Measurements from ENCODE around the gene AP4M1. TPM values are rescaled to one million over a fixed set of nuclear protein-coding genes. Genes with fewer than 3 reads are reported as not detected.
A peak's percentile ranks its signal among the peaks of the same experiment; 100 is the strongest.

AP4M1 gene
- total RNA-seq, 1 donor from 2014 or later: 22.6 TPM

GRCh38 chr7:100154651-100155491 lies 53.4 kb downstream of the AP4M1 start:
- Mint-ChIP-seq H3K4me3 (peak overlapping the region; percentile 74), H3K27me3 (ENCODE audit: low read depth) (no peaks in the 10 kb centered on the region), H3K4me1 (peaks cover 33% of the 10 kb centered on the region), H3K27ac (ENCODE audit: unreplicated experiment) (no peak overlapping the region), H3K36me3 (ENCODE audit: low read depth) (peaks cover 7% of the 10 kb centered on the region), H3K9me3 (no peaks in the 10 kb centered on the region)
- TF ChIP-seq CTCF (conservative IDR thresholded peaks at IDR 0.05): no peak
- DNase-seq (ENCODE audit: low read depth, low spot score): no peak

- Mint-ChIP-seq H3K4me1 (peaks cover 27% of the 10 kb centered on the region), H3K27me3 (ENCODE audit: low read depth) (no peaks in the 10 kb centered on the region), H3K4me3 (peak overlapping the region; percentile 93), H3K36me3 (ENCODE audit: low read depth) (peaks cover 3% of the 10 kb centered on the region), H3K27ac (ENCODE audit: unreplicated experiment) (no peak overlapping the region), H3K9me3 (no peaks in the 10 kb centered on the region)
- no peak for DNase-seq (ENCODE audit: low read depth, low spot score)
- TF ChIP-seq CTCF (conservative IDR thresholded peaks at IDR 0.05): no peak
Observed at GRCh38 chr7:100155553-100156317, 54.3 kb downstream of the AP4M1 start.

GRCh38 chr7:100156331-100157068 lies 55.1 kb downstream of the AP4M1 start:
- peaks cover 3% of the 10 kb centered on the region for H3K36me3 Mint-ChIP-seq (ENCODE audit: low read depth)
- H3K27ac Mint-ChIP-seq (ENCODE audit: unreplicated experiment): peak overlapping the region; percentile 43
- H3K4me1 Mint-ChIP-seq: peaks cover 27% of the 10 kb centered on the region
- no peaks in the 10 kb centered on the region for H3K9me3 Mint-ChIP-seq
- TF ChIP-seq CTCF (conservative IDR thresholded peaks at IDR 0.05): no peak
- DNase-seq (ENCODE audit: low read depth, low spot score): no peak
- peak overlapping the region; percentile 93 for H3K4me3 Mint-ChIP-seq
- H3K27me3 Mint-ChIP-seq (ENCODE audit: low read depth): no peaks in the 10 kb centered on the region

- no peak for DNase-seq (ENCODE audit: low read depth, low spot score)
- H3K27ac Mint-ChIP-seq (ENCODE audit: unreplicated experiment): no peak overlapping the region
- H3K9me3 Mint-ChIP-seq: no peaks in the 10 kb centered on the region
- H3K36me3 Mint-ChIP-seq (ENCODE audit: low read depth): peaks cover 3% of the 10 kb centered on the region
- H3K4me3 Mint-ChIP-seq: peak overlapping the region; percentile 93
- H3K27me3 Mint-ChIP-seq (ENCODE audit: low read depth): no peaks in the 10 kb centered on the region
- peaks cover 27% of the 10 kb centered on the region for H3K4me1 Mint-ChIP-seq
- TF ChIP-seq CTCF (conservative IDR thresholded peaks at IDR 0.05): no peak
Observed at GRCh38 chr7:100157069-100157333, 55.6 kb downstream of the AP4M1 start.

- Mint-ChIP-seq H3K9me3 (no peaks in the 10 kb centered on the region), H3K4me1 (peaks cover 23% of the 10 kb centered on the region), H3K27ac (ENCODE audit: unreplicated experiment) (peak overlapping the region; percentile 85), H3K4me3 (peak overlapping the region; percentile 93), H3K36me3 (ENCODE audit: low read depth) (no peaks in the 10 kb centered on the region), H3K27me3 (ENCODE audit: low read depth) (no peaks in the 10 kb centered on the region)
- TF ChIP-seq CTCF (conservative IDR thresholded peaks at IDR 0.05): no peak
- DNase-seq (ENCODE audit: low read depth, low spot score): no peak
Observed at GRCh38 chr7:100157334-100158228, 56.1 kb downstream of the AP4M1 start.
